HEK293T (cell line): ENCODE measurements around the gene KIR2DL3.
"Not testable (repeated sequence)": the region's sequence is repeated elsewhere in the genome, so short reads cannot be mapped to it uniquely, and the experiment has no call there.

ENCODE experiments used
- ARNT ChIP-seq: fragments of 450-650 bp; IDR thresholded peaks from 2 replicates; pipeline ENCODE4 v1.6.1; 2017; ENCODE audit warnings: mild to moderate bottlenecking
- FOXA1 ChIP-seq: fragments of 450-650 bp; IDR thresholded peaks from 2 replicates; pipeline ENCODE4 v1.6.1; 2016; ENCODE audit warnings: mild to moderate bottlenecking
- FOXK2 ChIP-seq: fragments of 450-650 bp; IDR thresholded peaks from 2 replicates; pipeline ENCODE4 v1.6.1; 2016; ENCODE audit warnings: mild to moderate bottlenecking
- NFRKB ChIP-seq: fragments of 450-650 bp; IDR thresholded peaks from 2 replicates; pipeline ENCODE4 v1.6.1; 2016; ENCODE audit warnings: mild to moderate bottlenecking, moderate library complexity
- PKNOX1 ChIP-seq: fragments of 450-650 bp; IDR thresholded peaks from 2 replicates; pipeline ENCODE4 v1.6.1; 2016
- SP1 ChIP-seq: fragments of 450-650 bp; IDR thresholded peaks from 2 replicates; pipeline ENCODE4 v1.6.1; 2017
- SUZ12 ChIP-seq: fragments of 450-650 bp; IDR thresholded peaks from 2 replicates; pipeline ENCODE4 v1.6.1; 2016; ENCODE audit warnings: mild to moderate bottlenecking

GRCh38 chr19:54771018-54771960 is 33.0 kb downstream of the KIR2DL3 start:
- not testable (repeated sequence) for TF ChIP-seq SUZ12, ARNT, FOXA1, SP1, FOXK2, NFRKB, PKNOX1
